CD4-positive, alpha-beta T cell treated with Interleukin-15 for 1 hour (primary cell): ENCODE data around the gene CHRNA4.

Experiments used
- DNase-seq: peaks from one replicate; pipeline ENCODE4 v3.0.0-alpha.2; 2020

Gene CHRNA4

DNA sequence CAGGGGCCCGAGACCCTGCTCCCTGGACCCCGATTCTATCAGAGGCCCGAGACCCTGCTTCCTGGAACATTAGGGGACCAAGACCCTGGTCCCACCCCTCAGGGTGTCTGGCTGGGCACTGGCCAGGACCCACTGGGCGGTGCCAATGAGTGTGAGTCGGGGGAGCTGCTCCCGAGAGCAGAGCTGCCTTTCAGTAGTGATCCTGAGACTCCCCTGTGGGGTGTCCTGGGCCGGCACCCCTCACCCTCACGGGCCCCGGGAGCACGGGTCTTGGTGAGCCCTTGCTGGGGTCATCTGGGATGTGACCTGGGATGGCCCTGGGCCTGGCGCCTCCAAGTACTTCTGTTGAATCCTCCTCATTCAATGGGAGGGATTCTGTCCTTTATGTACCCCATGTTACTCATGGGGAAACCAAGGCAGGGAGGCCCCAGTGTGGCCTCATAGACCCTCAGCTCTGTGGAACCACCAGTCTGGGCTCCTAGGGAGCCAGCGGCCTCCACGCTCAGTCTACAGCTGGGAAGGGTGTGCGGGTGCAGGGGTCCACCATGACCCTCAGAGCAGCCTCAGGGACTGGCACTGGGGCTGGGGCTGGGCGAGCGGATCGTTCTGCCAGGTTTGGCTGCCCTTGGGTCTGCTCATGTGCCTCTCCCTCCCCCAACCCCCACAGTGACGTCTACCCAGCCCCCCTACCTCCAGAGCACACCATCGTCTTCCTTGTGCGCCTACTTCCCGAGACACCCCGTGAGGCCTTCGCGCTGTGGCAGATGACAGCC is 42.6 kb downstream of the CHRNA4 start:
- peak; percentile 8 for DNase-seq

GRCh38 chr20:63317601-63318291 is 43.4 kb downstream of the CHRNA4 start:
- peak; percentile 13 for DNase-seq

DNA sequence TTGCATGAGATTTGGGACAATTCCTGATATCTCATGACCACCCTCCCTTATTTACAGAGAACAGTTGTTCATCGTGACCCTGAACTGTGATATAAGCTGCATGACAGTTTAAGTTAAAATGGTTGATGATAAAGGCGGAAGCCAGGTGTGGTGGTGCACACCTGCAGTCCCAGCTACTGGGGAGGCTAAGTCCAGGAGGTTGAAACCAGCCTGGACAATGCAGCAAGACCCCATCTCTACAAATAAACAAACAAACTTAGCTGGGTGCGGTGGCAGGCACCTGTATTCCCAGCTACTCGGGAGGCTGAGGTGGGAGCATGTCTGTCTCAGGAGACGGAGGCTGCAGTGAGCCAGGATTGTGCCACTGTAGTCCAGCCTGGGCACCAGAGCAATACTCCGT is 44.1 kb downstream of the CHRNA4 start:
- DNase-seq: peak; percentile 12

- peak; percentile 7 for DNase-seq
Measured at GRCh38 chr20:63316502-63316921, 44.6 kb downstream of the CHRNA4 start.

DNA sequence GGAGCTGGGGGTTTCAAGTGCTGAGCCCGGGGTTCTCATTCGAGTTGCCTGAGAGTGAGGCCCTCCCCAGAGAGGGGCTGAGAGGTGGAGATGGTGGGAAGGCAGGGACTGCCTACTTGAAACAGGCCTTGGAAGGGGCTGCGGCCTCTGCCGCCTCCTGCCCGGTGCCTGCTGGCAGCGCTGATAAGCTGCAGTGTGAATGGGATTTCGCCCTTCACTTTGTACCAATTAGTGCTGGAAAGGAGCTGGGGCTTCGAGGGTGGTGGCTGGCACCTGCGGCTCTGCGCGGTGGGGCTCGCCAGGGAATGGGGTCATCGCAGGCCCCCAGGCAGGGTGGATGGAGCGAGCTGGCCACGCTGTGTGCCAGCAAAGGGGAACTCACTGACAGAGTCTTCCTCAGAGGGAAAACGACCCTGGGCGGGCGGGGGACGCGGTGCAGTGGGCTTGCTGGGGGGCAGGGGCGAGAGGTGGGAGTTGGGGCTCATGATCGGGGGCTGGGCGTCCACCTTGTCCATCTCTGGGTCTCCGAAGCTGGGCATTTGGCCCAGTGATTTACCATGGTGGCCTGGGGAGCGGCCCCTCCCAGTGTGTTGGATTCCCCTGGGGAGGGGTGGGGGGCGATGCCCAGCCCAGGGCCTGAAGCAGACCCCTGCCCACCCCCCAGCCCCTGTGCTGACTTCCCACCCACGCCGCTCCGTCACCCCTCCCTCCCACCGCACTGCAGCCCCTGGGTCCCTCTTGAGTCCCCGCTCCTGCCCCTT is 45.2 kb downstream of the CHRNA4 start:
- DNase-seq: peak; percentile 11

DNA sequence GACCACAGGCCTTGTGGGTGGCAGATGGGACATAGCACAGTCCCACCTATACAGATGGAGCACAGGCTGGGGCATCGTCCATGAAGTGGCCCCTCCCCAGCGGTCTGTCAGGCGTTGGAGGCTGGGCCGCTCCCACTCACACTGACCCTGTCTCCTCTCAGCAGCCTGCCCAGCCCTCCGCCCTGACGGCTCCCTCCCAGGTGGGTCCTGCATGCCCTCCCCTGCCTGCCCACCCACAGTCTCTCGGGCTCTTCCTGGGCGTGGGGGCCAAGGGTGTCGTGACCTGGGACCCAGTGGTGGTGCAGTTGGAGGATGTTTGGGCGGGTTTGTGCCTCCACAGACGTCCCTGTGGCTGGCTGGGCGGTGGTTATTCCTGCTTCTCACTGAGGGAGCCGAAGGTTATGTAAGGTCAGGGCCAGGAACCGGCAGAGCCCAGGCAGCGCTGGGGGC is 45.9 kb downstream of the CHRNA4 start:
- DNase-seq: peak; percentile 9

GRCh38 chr20:63314566-63315239 is 46.4 kb downstream of the CHRNA4 start:
- DNase-seq: no peak

DNA sequence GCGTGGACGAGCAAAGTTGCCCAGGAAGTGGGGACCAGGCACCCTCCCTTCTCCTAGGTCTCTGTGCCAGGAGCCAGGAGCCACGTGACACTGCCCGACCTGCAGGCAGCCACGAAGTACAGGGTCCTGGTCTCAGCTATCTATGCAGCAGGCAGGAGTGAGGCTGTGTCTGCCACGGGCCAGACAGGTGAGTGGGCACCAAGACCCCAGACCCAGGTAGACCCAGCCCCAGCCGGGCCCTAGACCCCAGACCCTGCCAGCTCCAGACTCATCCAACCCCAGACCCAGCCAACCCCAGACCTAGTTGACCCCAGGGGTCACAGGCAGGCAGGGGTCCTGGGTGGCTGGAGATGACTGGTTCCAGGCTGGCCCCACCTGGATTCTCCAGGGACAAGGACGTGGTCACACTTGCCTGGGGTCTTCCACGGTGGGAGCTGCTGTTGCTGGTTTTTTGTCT is 47.1 kb downstream of the CHRNA4 start:
- no peak for DNase-seq

DNA sequence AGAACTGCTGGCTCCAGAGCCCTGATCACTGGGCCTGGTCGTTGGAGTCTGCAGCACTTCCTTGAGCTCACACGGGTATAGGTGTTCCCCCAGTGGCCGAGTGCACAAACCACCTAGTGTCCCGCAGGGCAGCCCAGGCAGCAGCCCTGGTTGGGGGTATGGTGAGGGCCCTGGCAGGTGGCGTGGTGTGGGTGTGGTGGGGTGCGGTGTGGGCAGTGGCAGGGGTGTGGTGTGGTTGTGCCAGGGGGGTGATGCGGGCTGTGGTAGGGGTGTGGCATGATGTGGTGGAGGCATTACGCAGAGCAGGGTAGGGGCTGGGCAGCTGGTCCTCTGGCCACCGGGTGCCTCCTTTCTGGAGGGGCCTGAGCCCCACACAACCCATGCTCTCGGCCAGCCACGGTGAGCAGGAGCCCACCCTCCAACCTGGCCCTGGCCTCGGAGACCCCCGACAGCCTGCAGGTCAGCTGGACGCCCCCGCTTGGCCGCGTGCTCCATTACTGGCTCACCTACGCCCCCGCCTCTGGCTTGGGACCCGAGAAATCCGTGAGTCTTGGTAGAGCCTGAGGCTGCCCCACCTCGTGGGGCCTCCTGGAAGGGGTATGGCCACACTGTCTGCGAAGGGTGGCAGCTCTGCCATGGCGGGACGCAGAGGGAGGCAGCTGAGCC is 47.7 kb downstream of the CHRNA4 start:
- DNase-seq: no peak

DNA sequence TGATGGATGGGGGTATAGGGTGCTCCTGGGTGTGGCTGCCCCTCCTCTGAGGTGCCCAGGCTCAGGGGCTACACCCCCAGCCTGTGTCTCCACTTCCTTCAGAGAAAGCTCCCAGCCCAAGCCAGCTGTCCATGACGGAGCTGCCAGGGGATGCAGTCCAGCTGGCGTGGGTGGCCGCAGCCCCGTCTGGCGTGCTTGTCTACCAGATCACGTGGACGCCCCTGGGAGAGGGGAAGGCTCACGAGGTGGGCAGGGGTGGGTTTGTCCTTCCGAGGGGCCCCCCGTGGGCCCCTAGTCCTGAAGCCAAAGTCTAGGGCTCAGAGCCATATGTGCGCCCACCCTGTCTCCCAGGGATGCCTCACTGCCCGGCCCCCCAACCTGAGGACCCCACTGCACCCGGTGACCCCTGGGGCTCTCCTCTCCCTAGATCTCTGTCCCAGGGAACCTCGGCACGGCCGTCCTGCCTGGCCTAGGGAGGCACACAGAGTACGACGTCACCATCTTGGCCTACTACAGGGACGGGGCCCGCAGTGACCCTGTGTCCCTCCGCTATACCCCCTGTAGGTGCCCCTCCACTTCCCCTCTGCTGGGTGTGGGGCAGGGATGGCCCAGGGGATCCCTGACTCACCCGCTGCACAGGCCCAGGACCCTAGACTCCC is 48.3 kb downstream of the CHRNA4 start:
- DNase-seq: no peak

DNA sequence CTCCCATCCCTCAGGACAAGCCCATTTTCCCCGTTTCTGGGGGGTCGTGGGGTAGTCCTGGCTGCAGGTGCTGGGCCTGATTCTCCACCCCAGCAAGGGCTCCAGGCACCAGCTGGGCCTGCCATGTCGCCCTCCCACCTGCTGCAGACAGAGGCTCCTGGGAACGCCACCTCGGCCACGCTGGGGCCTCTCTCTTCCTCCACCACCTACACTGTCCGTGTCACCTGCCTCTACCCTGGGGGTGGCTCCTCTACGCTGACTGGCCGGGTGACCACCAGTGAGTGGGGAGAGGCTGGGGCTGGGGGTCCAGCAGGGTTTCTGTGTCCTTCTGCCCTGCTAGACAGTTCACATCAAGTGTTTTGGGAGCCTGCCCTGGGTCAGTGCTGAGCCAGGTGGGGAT is 48.9 kb downstream of the CHRNA4 start:
- DNase-seq: no peak

DNA sequence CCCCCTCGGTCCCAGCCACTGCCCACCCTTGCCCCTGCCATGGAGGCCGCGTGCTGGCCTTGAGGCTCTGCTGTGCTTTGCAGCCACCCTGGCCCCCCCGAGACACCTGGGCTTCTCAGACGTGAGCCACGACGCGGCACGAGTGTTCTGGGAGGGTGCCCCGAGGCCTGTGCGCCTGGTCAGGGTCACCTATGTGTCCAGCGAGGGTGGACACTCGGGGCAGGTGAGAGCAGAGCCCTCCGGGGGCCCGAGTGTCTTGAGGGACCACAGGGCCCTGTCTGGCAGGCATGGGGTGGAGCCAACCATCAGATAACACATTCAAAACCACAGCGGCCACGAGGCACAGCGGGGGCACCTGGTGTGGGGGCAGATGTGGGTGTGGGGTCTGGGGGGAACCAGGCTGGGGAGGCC is 49.3 kb downstream of the CHRNA4 start:
- no peak for DNase-seq

GRCh38 chr20:63311186-63311832 is 49.8 kb downstream of the CHRNA4 start:
- DNase-seq: no peak

- no peak for DNase-seq
Measured at GRCh38 chr20:63310265-63310991, 50.7 kb downstream of the CHRNA4 start.

- no peak for DNase-seq
Measured at GRCh38 chr20:63309261-63310071, 51.7 kb downstream of the CHRNA4 start.

- DNase-seq: no peak
Measured at GRCh38 chr20:63308218-63308911, 52.8 kb downstream of the CHRNA4 start.

DNA sequence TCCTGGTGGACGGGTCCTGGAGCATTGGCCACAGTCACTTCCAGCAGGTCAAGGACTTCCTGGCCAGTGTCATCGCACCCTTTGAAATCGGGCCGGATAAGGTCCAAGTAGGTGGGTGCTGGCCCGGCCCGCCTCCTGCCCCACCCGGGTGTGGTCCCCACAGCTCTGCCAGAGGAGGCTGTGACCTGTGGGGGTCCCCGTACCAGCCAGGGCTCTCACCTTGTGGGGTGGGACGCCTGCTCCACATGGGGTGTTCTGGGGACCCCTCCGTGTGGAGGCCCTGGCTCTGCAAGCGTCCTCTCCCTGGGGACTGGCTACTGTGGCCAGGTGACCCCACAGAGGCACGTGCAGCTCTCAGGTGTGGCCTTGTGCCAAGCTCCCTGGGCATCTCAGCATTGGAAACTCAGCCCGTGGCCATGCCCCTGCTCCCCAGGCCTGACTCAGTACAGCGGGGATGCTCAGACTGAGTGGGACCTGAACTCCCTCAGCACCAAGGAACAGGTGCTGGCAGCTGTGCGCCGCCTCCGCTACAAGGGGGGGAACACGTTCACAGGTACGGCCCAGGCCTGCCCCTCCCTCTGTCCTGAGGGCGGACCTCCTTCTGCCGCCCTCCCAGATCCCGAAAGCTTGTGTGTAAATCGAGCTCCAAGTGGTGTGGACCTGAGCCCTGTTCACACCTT is 53.5 kb downstream of the CHRNA4 start:
- DNase-seq: no peak
